GM23248 (cell line): ENCODE data around the gene PANX1. TPM values are rescaled to one million over a fixed set of nuclear protein-coding genes. Genes with fewer than 3 reads are reported as not detected.
A peak's percentile ranks its signal among the peaks of the same experiment; 100 is the strongest.

ENCODE experiments used
- DNase-seq: peaks from one replicate; pipeline ENCODE4 v3.0.0-alpha.2; 2015
- H2AFZ ChIP-seq: fragments of 200-600 bp; sonication (generic); 2 replicates; pipeline ENCODE4 v1.6.1; 2016; ENCODE audit warnings: antibody characterized with exemption
- H3F3A ChIP-seq: fragments of 200-600 bp; sonication (generic); 2 replicates; pipeline ENCODE4 v1.6.1; 2016; ENCODE audit warnings: mild to moderate bottlenecking, antibody characterized with exemption, mixed run types; ENCODE audit not compliant: insufficient read depth
- H3K27ac ChIP-seq: fragments of 200-600 bp; sonication (generic); 2 replicates; pipeline ENCODE4 v1.5.1; 2016; ENCODE audit warnings: mild to moderate bottlenecking
- H3K27me3 ChIP-seq: fragments of 200-600 bp; sonication (generic); replicated peaks from 2 replicates; pipeline ENCODE4 v1.6.1; 2016; ENCODE audit warnings: mild to moderate bottlenecking; ENCODE audit not compliant: insufficient read depth
- H3K36me3 ChIP-seq: fragments of 200-600 bp; sonication (generic); 2 replicates; pipeline ENCODE4 v1.6.1; 2016; ENCODE audit warnings: low read depth, mild to moderate bottlenecking
- H3K4me1 ChIP-seq: fragments of 200-600 bp; sonication (generic); 2 replicates; pipeline ENCODE4 v1.6.1; 2016; ENCODE audit warnings: mild to moderate bottlenecking; ENCODE audit not compliant: insufficient read depth
- H3K4me2 ChIP-seq: fragments of 200-600 bp; sonication (generic); one replicate; pipeline ENCODE4 v1.6.1; 2016; ENCODE audit warnings: mild to moderate bottlenecking; ENCODE audit not compliant: unreplicated experiment
- H3K4me3 ChIP-seq: fragments of 200-600 bp; sonication (generic); 2 replicates; pipeline ENCODE4 v1.5.1; 2016; ENCODE audit warnings: mild to moderate bottlenecking
- H3K79me2 ChIP-seq: fragments of 200-600 bp; sonication (generic); 2 replicates; pipeline ENCODE4 v1.6.1; 2016; ENCODE audit warnings: mild to moderate bottlenecking; ENCODE audit not compliant: insufficient read depth
- H3K9ac ChIP-seq: fragments of 200-600 bp; sonication (generic); 2 replicates; pipeline ENCODE4 v1.6.1; 2016; ENCODE audit warnings: mild to moderate bottlenecking
- H3K9me2 ChIP-seq: fragments of 200-600 bp; sonication (generic); 2 replicates; pipeline ENCODE4 v1.6.1; 2016; ENCODE audit warnings: mixed run types, mild to moderate bottlenecking, moderate library complexity; ENCODE audit not compliant: insufficient read depth
- H3K9me3 ChIP-seq: fragments of 200-600 bp; sonication (generic); one replicate; pipeline ENCODE4 v1.6.1; 2017; ENCODE audit warnings: low read depth
- H4K20me1 ChIP-seq: fragments of 200-600 bp; sonication (generic); 2 replicates; pipeline ENCODE4 v1.6.0; 2016; ENCODE audit not compliant: insufficient read depth
- EZH2 ChIP-seq: fragments of 200-600 bp; sonication (generic); IDR thresholded peaks from 2 replicates; pipeline ENCODE4 v1.6.1; 2018; ENCODE audit warnings: antibody characterized with exemption, mild to moderate bottlenecking; ENCODE audit not compliant: insufficient read depth, poor library complexity, severe bottlenecking
- EZH2phosphoT487 ChIP-seq: fragments of 200-600 bp; sonication (generic); IDR thresholded peaks from 2 replicates; pipeline ENCODE4 v1.6.1; 2018; ENCODE audit warnings: antibody characterized with exemption, moderate library complexity, mild to moderate bottlenecking, low read depth; ENCODE audit not compliant: insufficient read depth
- WGBS, 2 experiments: methylation state at CpG; one replicate each; pipeline ENCODE4 v1.1.6; 2015 to 2017; ENCODE audit warnings: low lambda C conversion rate in 2 of 2, low coverage in 1 of 2; ENCODE audit errors: missing lambda C conversion rate in 2 of 2; 5-methylcytosine and 5-hydroxymethylcytosine counted together
- in situ Hi-C: fragments of 300-500 bp; cut with MboI; formaldehyde crosslinking; loops from 2 replicates; pipeline ENCODE4 v1.15.0; 2020
- polyA plus RNA-seq: library from polyadenylated mRNA; unstranded; fragments of >200 nt; fragmentation: Nextera tagmentation; extraction: Ambion mirVana; gene quantifications from 2 replicates; pipeline ENCODE4 v1.2.1, GENCODE V29; 2016
- total RNA-seq: library from RNA; depleted of rRNA; stranded (reverse); fragments of >200 nt; shearing (Covaris generic); gene quantifications from 2 replicates; pipeline ENCODE4 v1.2.3, GENCODE V29; 2014

The PANX1 gene
- total and polyA plus RNA-seq, 2 experiments from 2014 or later, result 19.7 to 43.9 TPM

DNA sequence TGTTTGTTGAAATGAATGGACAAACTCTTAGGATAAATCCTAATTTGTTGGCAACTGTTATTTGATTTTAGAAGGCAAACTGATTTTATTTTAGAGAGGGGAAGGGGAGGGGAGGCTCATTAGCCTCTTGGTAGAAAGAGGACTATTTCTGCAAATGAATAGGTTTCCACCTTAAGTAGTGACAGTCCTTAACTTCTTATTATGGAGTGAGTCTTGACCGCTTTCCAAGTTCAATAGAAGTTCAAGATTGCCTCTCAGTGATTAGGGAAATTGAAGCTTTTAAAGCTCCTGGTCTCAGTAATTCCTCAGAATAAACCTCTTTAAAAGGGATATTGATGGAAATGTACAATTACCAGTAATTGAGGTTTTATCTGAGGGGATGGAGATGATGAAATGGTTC, 55.7 kb downstream of the PANX1 start:
- peaks cover 14% of the 10 kb centered on the region; the same call in 1 of the 2 replicates for H3K36me3 ChIP-seq
- no peak for DNase-seq
- H3F3A ChIP-seq, result peaks cover 34% of the 10 kb centered on the region
- no peaks in the 10 kb centered on the region for H4K20me1 ChIP-seq
- H3K79me2 ChIP-seq, result peaks cover 9% of the 10 kb centered on the region; the same call in 1 of the 2 replicates
- no peaks in the 10 kb centered on the region for H3K9me2 ChIP-seq
- in situ Hi-C loops, result no loop called here
- H3K27me3 ChIP-seq, result no peaks in the 10 kb centered on the region
- H3K4me3 ChIP-seq, result no peak overlapping the region
- H3K27ac ChIP-seq, result peak overlapping the region; percentile 69
- peaks cover 29% of the 10 kb centered on the region for H3K4me1 ChIP-seq
- H3K4me2 ChIP-seq, result peak overlapping the region; percentile 66
- 97 to 100% methylated on average over 1 of the region's 1 CpG for WGBS, 2 experiments
- H2AFZ ChIP-seq, result no peak overlapping the region
- no peaks in the 10 kb centered on the region for H3K9me3 ChIP-seq
- no peak for TF ChIP-seq EZH2phosphoT487
- H3K9ac ChIP-seq, result no peak overlapping the region; the same call in 1 of the 2 replicates

- peak; percentile 30 for DNase-seq
Observed at GRCh38 chr11:94184846-94185245, 56.2 kb downstream of the PANX1 start.

DNA sequence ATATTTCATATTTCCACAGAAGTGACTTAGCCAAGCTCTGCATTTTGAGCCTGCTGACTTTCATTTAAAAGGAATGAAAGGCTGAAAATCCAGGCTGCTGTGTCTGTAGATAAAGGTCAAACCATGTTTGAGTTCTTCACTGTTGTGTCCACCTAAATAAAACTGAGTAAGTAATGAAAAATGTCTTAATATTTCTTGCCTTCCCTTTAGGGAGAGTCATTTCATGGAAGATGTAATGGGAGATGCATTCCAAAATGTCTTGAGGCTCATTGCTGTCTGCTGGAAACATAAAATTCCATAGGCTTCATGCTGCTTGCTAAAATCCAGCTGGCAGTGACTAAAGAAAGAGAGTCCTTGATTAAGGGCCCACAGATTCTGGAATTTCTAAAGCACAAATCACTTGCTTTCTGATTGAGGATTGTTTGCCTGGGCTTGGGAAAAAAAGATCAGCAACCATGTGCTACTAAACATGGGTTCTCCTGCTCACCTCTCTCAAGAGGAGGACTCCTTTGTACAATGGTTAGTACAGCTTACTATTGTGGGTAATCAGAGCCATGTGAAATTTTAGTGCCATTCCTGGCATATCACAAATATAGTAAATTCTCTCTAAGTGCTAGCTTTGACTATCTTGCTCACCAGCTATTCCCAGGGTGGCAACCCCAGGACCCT, 56.9 kb downstream of the PANX1 start:
- Histone ChIP-seq H3K4me1 (peaks cover 29% of the 10 kb centered on the region), H3K9ac (peak overlapping the region; percentile 9; the same call in 1 of the 2 replicates), H4K20me1 (no peaks in the 10 kb centered on the region), H3F3A (peaks cover 34% of the 10 kb centered on the region), H2AFZ (no peak overlapping the region), H3K27ac (peak overlapping the region; percentile 69), H3K9me3 (no peaks in the 10 kb centered on the region), H3K79me2 (peaks cover 9% of the 10 kb centered on the region; the same call in 1 of the 2 replicates), H3K27me3 (no peaks in the 10 kb centered on the region), H3K4me2 (peak overlapping the region; percentile 66), H3K36me3 (peaks cover 14% of the 10 kb centered on the region; the same call in 1 of the 2 replicates), H3K9me2 (no peaks in the 10 kb centered on the region), H3K4me3 (peak overlapping the region; percentile 47)
- TF ChIP-seq EZH2 (no peak), EZH2phosphoT487 (no peak)
- DNase-seq, result peak; percentile 76
- in situ Hi-C loops, result no loop called here

More at GRCh38 chr11:94184846-94185245, 56.2 kb downstream of the PANX1 start:
- TF ChIP-seq EZH2phosphoT487 (no peak), EZH2 (no peak)
- Histone ChIP-seq H3K27ac (peak overlapping the region; percentile 69), H3F3A (peaks cover 34% of the 10 kb centered on the region), H3K4me1 (peaks cover 29% of the 10 kb centered on the region), H3K4me3 (peak overlapping the region; percentile 47), H3K9me3 (no peaks in the 10 kb centered on the region), H4K20me1 (no peaks in the 10 kb centered on the region), H3K79me2 (peaks cover 9% of the 10 kb centered on the region; the same call in 1 of the 2 replicates), H3K9me2 (no peaks in the 10 kb centered on the region), H2AFZ (no peak overlapping the region), H3K36me3 (peaks cover 14% of the 10 kb centered on the region; the same call in 1 of the 2 replicates), H3K9ac (peak overlapping the region; percentile 7; the same call in 1 of the 2 replicates), H3K27me3 (no peaks in the 10 kb centered on the region), H3K4me2 (peak overlapping the region; percentile 66)
- 19 to 29% methylated on average over 2 of the region's 2 CpGs for WGBS, 2 experiments
- in situ Hi-C loops, result no loop called here

- 0 out of 2 replicates have a peak, but pooled peaks cover 1% of the 10 kb centered on the region for H3K79me2 ChIP-seq
- peaks cover 34% of the 10 kb centered on the region for H3F3A ChIP-seq
- no peaks in the 10 kb centered on the region for H3K9me2 ChIP-seq
- 0 out of 2 replicates have a peak, but pooled peaks cover 7% of the 10 kb centered on the region for H3K36me3 ChIP-seq
- whole genome bisulfite sequencing, 2 experiments, result 89 to 90% methylated on average over 8 of the region's 8 CpGs
- H2AFZ ChIP-seq, result no peak overlapping the region
- TF ChIP-seq EZH2 (no peak), EZH2phosphoT487 (no peak)
- peak overlapping the region; percentile 69 for H3K27ac ChIP-seq
- no peak overlapping the region for H3K4me3 ChIP-seq
- H3K9me3 ChIP-seq, result no peaks in the 10 kb centered on the region
- in situ Hi-C loops, result no loop called here
- no peaks in the 10 kb centered on the region for H3K27me3 ChIP-seq
- H3K4me1 ChIP-seq, result peaks cover 29% of the 10 kb centered on the region
- H3K4me2 ChIP-seq, result no peak overlapping the region
- no peaks in the 10 kb centered on the region for H4K20me1 ChIP-seq
- DNase-seq, result no peak
- no peak overlapping the region for H3K9ac ChIP-seq
Observed at GRCh38 chr11:94186342-94187203, 57.9 kb downstream of the PANX1 start.
